ENCODE measurements around the gene CCDC93.

Gene CCDC93

GRCh38 chr2:117952228-117952627 is 61.6 kb downstream of the CCDC93 start:
- DNase-seq (ENCODE audit: insufficient read length, low spot score), result no peak
- TF ChIP-seq PAX5 (IDR thresholded peaks at IDR 0.05; ENCODE audit: insufficient read depth, low read length, severe bottlenecking) (no peak), TAF1 (IDR thresholded peaks at IDR 0.05; ENCODE audit: low read depth, low read length) (no peak), POLR2A (IDR thresholded peaks at IDR 0.05; ENCODE audit: low read depth, low read length) (no peak), POLR2AphosphoS5 (IDR thresholded peaks at IDR 0.05; ENCODE audit: low read depth, low read length) (no peak), POU2F2 (IDR thresholded peaks at IDR 0.05; ENCODE audit: low read depth, low read length) (no peak), SPI1 (IDR thresholded peaks at IDR 0.05; ENCODE audit: low read depth, low read length) (no peak)
- no peak for FAIRE-seq

DNA sequence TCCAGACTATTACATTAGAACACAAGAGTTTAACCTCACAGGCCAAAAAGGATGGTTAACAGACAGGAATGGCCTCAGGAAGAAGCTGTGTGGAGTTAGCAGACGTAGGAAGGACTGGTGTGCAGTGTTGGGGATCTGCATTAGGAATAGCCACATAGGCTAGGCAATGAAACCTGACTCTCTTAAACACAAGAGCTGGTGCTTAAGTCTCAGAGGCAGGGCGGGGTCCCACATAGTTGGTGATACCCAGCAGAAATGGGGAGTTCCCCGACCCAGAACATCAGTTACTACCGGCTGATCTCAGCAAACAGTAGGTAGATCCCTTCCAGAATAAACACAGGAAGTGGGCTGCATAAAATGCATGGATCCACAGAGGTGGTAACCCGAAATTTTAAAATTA is 64.1 kb downstream of the CCDC93 start:
- no peak for TF ChIP-seq POLR2A (IDR thresholded peaks at IDR 0.05; ENCODE audit: low read depth, low read length)
- no peak for TF ChIP-seq POU2F2 (IDR thresholded peaks at IDR 0.05; ENCODE audit: low read depth, low read length)
- no peak for TF ChIP-seq POLR2AphosphoS5 (IDR thresholded peaks at IDR 0.05; ENCODE audit: low read depth, low read length)
- TF ChIP-seq TAF1 (IDR thresholded peaks at IDR 0.05; ENCODE audit: low read depth, low read length), result no peak
- no peak for TF ChIP-seq PAX5 (IDR thresholded peaks at IDR 0.05; ENCODE audit: insufficient read depth, low read length, severe bottlenecking)
- TF ChIP-seq SPI1 (IDR thresholded peaks at IDR 0.05; ENCODE audit: low read depth, low read length), result no peak
- DNase-seq (ENCODE audit: insufficient read length, low spot score), result no peak
- no peak for FAIRE-seq

DNA sequence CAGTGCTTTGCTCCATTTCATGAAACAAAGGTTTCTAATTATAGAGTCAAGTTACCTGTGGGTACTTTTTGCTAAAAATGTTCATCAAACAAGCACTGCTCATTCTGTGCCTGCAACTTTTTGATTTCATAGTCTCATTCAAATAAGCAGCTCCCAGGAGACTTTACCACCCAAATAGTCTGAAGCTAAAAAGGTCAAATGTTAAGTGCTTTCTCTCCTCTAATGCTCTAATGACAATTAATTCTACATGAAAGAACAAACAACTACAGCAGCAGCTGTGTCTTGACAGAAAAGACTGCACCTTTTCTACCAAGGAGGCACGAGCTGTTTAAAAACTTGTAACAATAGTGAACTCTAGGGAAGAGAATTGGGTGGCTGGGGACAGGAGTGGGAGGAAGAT is 65.3 kb downstream of the CCDC93 start:
- DNase-seq (ENCODE audit: insufficient read length, low spot score), result no peak
- no peak for TF ChIP-seq POU2F2 (IDR thresholded peaks at IDR 0.05; ENCODE audit: low read depth, low read length)
- TF ChIP-seq PAX5 (IDR thresholded peaks at IDR 0.05; ENCODE audit: insufficient read depth, low read length, severe bottlenecking), result no peak
- no peak for TF ChIP-seq SPI1 (IDR thresholded peaks at IDR 0.05; ENCODE audit: low read depth, low read length)
- no peak for TF ChIP-seq POLR2AphosphoS5 (IDR thresholded peaks at IDR 0.05; ENCODE audit: low read depth, low read length)
- no peak for TF ChIP-seq TAF1 (IDR thresholded peaks at IDR 0.05; ENCODE audit: low read depth, low read length)
- no peak for TF ChIP-seq POLR2A (IDR thresholded peaks at IDR 0.05; ENCODE audit: low read depth, low read length)
- no peak for FAIRE-seq

- no peak for FAIRE-seq
- DNase-seq (ENCODE audit: insufficient read length, low spot score), result no peak
- TF ChIP-seq SPI1 (IDR thresholded peaks at IDR 0.05; ENCODE audit: low read depth, low read length) (no peak), POU2F2 (IDR thresholded peaks at IDR 0.05; ENCODE audit: low read depth, low read length) (no peak)
These were observed 68.6 kb downstream of the CCDC93 start for GRCh38 chr2:117945296-117945695.

DNA sequence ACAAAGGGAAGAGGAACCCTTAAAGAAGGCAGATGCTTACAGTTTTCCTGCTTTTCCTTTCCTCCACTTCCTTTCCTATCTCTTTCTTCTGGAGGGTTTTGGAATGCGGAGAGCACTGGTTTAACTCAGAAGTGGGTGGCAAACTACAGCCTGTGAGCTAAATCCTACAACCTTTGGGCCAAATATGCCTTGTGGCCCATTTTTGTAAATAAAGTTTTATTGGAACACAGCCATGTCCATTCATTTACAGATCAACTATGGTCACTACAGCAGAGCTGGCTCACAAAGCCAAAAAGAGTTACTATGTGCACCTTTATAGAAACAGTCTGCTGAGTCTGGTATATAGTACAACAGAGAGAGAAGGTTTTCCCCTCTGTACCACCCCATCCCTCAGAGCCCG is 69.1 kb downstream of the CCDC93 start:
- TF ChIP-seq TAF1 (IDR thresholded peaks at IDR 0.05; ENCODE audit: low read depth, low read length) (no peak), POU2F2 (IDR thresholded peaks at IDR 0.05; ENCODE audit: low read depth, low read length) (no peak), POLR2AphosphoS5 (IDR thresholded peaks at IDR 0.05; ENCODE audit: low read depth, low read length) (no peak), PAX5 (IDR thresholded peaks at IDR 0.05; ENCODE audit: insufficient read depth, low read length, severe bottlenecking) (no peak), POLR2A (IDR thresholded peaks at IDR 0.05; ENCODE audit: low read depth, low read length) (no peak), SPI1 (IDR thresholded peaks at IDR 0.05; ENCODE audit: low read depth, low read length) (no peak)
- DNase-seq (ENCODE audit: insufficient read length, low spot score) (no peak), FAIRE-seq (no peak)

- FAIRE-seq (no peak), DNase-seq (ENCODE audit: insufficient read length, low spot score) (no peak)
- TF ChIP-seq TAF1 (IDR thresholded peaks at IDR 0.05; ENCODE audit: low read depth, low read length) (no peak), POU2F2 (IDR thresholded peaks at IDR 0.05; ENCODE audit: low read depth, low read length) (no peak), SPI1 (IDR thresholded peaks at IDR 0.05; ENCODE audit: low read depth, low read length) (no peak), POLR2AphosphoS5 (IDR thresholded peaks at IDR 0.05; ENCODE audit: low read depth, low read length) (no peak), POLR2A (IDR thresholded peaks at IDR 0.05; ENCODE audit: low read depth, low read length) (no peak), PAX5 (IDR thresholded peaks at IDR 0.05; ENCODE audit: insufficient read depth, low read length, severe bottlenecking) (no peak)
These were observed 70.7 kb downstream of the CCDC93 start for GRCh38 chr2:117943013-117943672.

DNA sequence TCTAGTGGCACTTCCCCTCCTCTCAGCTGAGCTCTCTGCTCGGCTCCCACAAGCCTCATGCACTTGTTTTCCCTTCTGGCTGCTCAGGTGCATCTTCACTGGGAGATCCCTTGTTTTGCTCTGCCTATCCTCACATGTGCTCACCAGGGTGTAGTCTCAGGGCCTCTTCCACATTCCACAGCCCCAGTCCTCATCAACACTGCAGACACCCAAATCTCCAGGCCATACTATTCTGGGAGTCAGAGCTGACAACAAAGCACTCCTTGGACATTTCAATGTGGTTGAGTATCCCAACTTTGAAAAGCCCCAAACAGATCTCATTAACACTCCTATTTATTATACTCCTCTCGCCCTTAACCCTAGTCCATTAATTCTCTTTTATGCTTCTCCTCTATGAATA is 71.3 kb downstream of the CCDC93 start:
- no peak for TF ChIP-seq TAF1 (IDR thresholded peaks at IDR 0.05; ENCODE audit: low read depth, low read length)
- no peak for TF ChIP-seq POU2F2 (IDR thresholded peaks at IDR 0.05; ENCODE audit: low read depth, low read length)
- no peak for TF ChIP-seq POLR2A (IDR thresholded peaks at IDR 0.05; ENCODE audit: low read depth, low read length)
- TF ChIP-seq SPI1 (IDR thresholded peaks at IDR 0.05; ENCODE audit: low read depth, low read length), result no peak
- TF ChIP-seq PAX5 (IDR thresholded peaks at IDR 0.05; ENCODE audit: insufficient read depth, low read length, severe bottlenecking), result no peak
- TF ChIP-seq POLR2AphosphoS5 (IDR thresholded peaks at IDR 0.05; ENCODE audit: low read depth, low read length), result no peak
- no peak for DNase-seq (ENCODE audit: insufficient read length, low spot score)
- no peak for FAIRE-seq

GRCh38 chr2:117941693-117942092 is 72.2 kb downstream of the CCDC93 start:
- FAIRE-seq (no peak), DNase-seq (ENCODE audit: insufficient read length, low spot score) (no peak)
- no peak for TF ChIP-seq PAX5 (IDR thresholded peaks at IDR 0.05; ENCODE audit: insufficient read depth, low read length, severe bottlenecking)
- TF ChIP-seq POLR2A (IDR thresholded peaks at IDR 0.05; ENCODE audit: low read depth, low read length), result no peak
- TF ChIP-seq POU2F2 (IDR thresholded peaks at IDR 0.05; ENCODE audit: low read depth, low read length), result no peak
- TF ChIP-seq POLR2AphosphoS5 (IDR thresholded peaks at IDR 0.05; ENCODE audit: low read depth, low read length), result no peak
- no peak for TF ChIP-seq TAF1 (IDR thresholded peaks at IDR 0.05; ENCODE audit: low read depth, low read length)
- no peak for TF ChIP-seq SPI1 (IDR thresholded peaks at IDR 0.05; ENCODE audit: low read depth, low read length)

DNA sequence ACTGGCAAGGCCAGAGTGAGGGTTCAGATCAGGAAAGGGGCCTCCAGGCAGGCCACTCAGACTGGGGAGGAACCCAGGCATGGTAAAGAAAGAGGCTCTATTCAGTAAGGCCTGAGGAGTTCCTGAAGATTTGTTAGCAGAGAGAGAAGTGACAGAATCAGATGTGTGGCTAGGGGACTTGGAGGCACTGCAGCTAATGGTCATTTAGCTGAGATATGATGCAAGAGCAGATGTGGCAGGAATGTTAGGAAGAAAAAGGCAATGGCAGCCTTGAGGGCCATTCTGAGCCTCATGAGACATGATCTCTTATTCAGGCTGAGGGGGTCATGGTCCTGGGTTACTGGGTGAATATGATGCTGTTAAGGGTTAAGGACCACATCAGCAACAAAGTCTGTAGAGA is 73.4 kb downstream of the CCDC93 start:
- DNase-seq (ENCODE audit: insufficient read length, low spot score) (no peak), FAIRE-seq (no peak)

DNA sequence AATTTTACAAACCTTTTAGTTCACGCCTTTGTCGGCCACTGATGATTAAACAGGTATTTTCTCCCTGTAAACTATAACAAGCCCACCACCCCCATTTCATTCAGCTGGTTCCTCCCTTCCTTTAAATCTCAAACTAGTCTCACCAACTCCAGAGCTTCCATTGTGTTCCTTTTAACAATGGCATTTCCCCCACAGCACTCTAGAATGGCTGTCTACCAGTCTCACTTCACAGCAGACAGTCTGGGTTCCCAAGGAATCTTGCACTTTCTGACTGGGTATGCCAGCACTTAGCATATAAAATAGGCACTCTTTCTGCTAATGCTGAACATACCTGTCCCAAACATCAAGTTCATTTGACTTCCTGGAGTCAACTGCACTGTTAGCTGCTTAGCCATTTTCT is 75.3 kb downstream of the CCDC93 start:
- FAIRE-seq (no peak), DNase-seq (ENCODE audit: insufficient read length, low spot score) (no peak)
- TF ChIP-seq POLR2A (IDR thresholded peaks at IDR 0.05; ENCODE audit: low read depth, low read length), result no peak
- no peak for TF ChIP-seq POU2F2 (IDR thresholded peaks at IDR 0.05; ENCODE audit: low read depth, low read length)
- no peak for TF ChIP-seq PAX5 (IDR thresholded peaks at IDR 0.05; ENCODE audit: insufficient read depth, low read length, severe bottlenecking)
- TF ChIP-seq SPI1 (IDR thresholded peaks at IDR 0.05; ENCODE audit: low read depth, low read length), result no peak
- TF ChIP-seq TAF1 (IDR thresholded peaks at IDR 0.05; ENCODE audit: low read depth, low read length), result no peak
- TF ChIP-seq POLR2AphosphoS5 (IDR thresholded peaks at IDR 0.05; ENCODE audit: low read depth, low read length), result no peak

More for the DNA sequence above, 73.4 kb downstream of the CCDC93 start:
- TF ChIP-seq POU2F2 (IDR thresholded peaks at IDR 0.05; ENCODE audit: low read depth, low read length), result no peak
- TF ChIP-seq SPI1 (IDR thresholded peaks at IDR 0.05; ENCODE audit: low read depth, low read length), result no peak
- no peak for TF ChIP-seq POLR2AphosphoS5 (IDR thresholded peaks at IDR 0.05; ENCODE audit: low read depth, low read length)
- no peak for TF ChIP-seq TAF1 (IDR thresholded peaks at IDR 0.05; ENCODE audit: low read depth, low read length)
- no peak for TF ChIP-seq PAX5 (IDR thresholded peaks at IDR 0.05; ENCODE audit: insufficient read depth, low read length, severe bottlenecking)
- TF ChIP-seq POLR2A (IDR thresholded peaks at IDR 0.05; ENCODE audit: low read depth, low read length), result no peak
